Smooth muscle cell (in vitro differentiated cells): ENCODE data around the gene TMEM63B. TPM values are rescaled to one million over a fixed set of nuclear protein-coding genes. Genes with fewer than 3 reads are reported as not detected.

Source experiments
- DNase-seq: peaks from one replicate; lab custom pipeline; 2025; ENCODE audit not compliant: unreplicated experiment; lab: John Stamatoyannopoulos, UW
- H2AFZ ChIP-seq: fragments of 200-600 bp; sonication (generic); 2 replicates; pipeline ENCODE4 v1.6.0; 2016; ENCODE audit warnings: antibody characterized with exemption, low read depth, mild to moderate bottlenecking
- H3F3A ChIP-seq: fragments of 200-600 bp; sonication (generic); 2 replicates; pipeline ENCODE4 v1.6.0; 2017; ENCODE audit warnings: antibody characterized with exemption, low read depth
- H3K27ac ChIP-seq: fragments of 200-600 bp; sonication (generic); 2 replicates; pipeline ENCODE4 v1.5.1; 2016; ENCODE audit warnings: low read depth, mild to moderate bottlenecking
- H3K27me3 ChIP-seq: fragments of 200-600 bp; sonication (generic); 2 replicates; pipeline ENCODE4 v1.6.1; 2016; ENCODE audit warnings: low read depth, mild to moderate bottlenecking
- H3K36me3 ChIP-seq: fragments of 200-600 bp; sonication (generic); 2 replicates; pipeline ENCODE4 v1.5.1; 2016; ENCODE audit warnings: low read depth
- H3K4me1 ChIP-seq: fragments of 200-600 bp; sonication (generic); 2 replicates; pipeline ENCODE4 v1.5.1; 2016; ENCODE audit warnings: low read depth
- H3K4me2 ChIP-seq: fragments of 200-600 bp; sonication (generic); 2 replicates; pipeline ENCODE4 v1.6.0; 2016; ENCODE audit warnings: mild to moderate bottlenecking
- H3K4me3 ChIP-seq: fragments of 200-600 bp; sonication (generic); 2 replicates; pipeline ENCODE4 v1.5.1; 2016; ENCODE audit warnings: mild to moderate bottlenecking
- H3K79me2 ChIP-seq: fragments of 200-600 bp; sonication (generic); 2 replicates; pipeline ENCODE4 v1.6.0; 2016; ENCODE audit warnings: low read depth, mild to moderate bottlenecking
- H3K9ac ChIP-seq: fragments of 200-600 bp; sonication (generic); 2 replicates; pipeline ENCODE4 v1.6.0; 2016; ENCODE audit warnings: low read depth
- H3K9me3 ChIP-seq: fragments of 200-600 bp; sonication (generic); replicated peaks from 2 replicates; pipeline ENCODE4 v1.5.1; 2016; ENCODE audit warnings: low read depth
- H4K20me1 ChIP-seq: fragments of 200-600 bp; sonication (generic); 2 replicates; pipeline ENCODE4 v1.6.0; 2016; ENCODE audit warnings: low read depth
- WGBS: methylation state at CpG from one replicate; pipeline ENCODE4 v1.1.7; 2016; ENCODE audit warnings: low lambda C conversion rate; 5-methylcytosine and 5-hydroxymethylcytosine counted together
- polyA plus RNA-seq: library from polyadenylated mRNA; unstranded; fragments of >200 nt; fragmentation: Nextera tagmentation; extraction: Ambion mirVana; gene quantifications from 2 replicates; pipeline ENCODE4 v1.2.1, GENCODE V29; 2016
- total RNA-seq: library from RNA; depleted of rRNA; stranded (reverse); fragments of >200 nt; gene quantifications from 2 replicates; pipeline ENCODE4 v1.2.3, GENCODE V29; 2014
- TF ChIP-seq, protein P1 (sequence below): fragments of 200-600 bp; sonication (generic); IDR thresholded peaks from 2 replicates; pipeline ENCODE4 v1.5.1; 2017; ENCODE audit warnings: borderline replicate concordance, mild to moderate bottlenecking, antibody characterized with exemption; ENCODE audit not compliant: insufficient read depth, poor library complexity, severe bottlenecking

The TMEM63B gene
- total and polyA plus RNA-seq, 2 experiments from 2014 or later = 10.8 to 21.2 TPM

DNA sequence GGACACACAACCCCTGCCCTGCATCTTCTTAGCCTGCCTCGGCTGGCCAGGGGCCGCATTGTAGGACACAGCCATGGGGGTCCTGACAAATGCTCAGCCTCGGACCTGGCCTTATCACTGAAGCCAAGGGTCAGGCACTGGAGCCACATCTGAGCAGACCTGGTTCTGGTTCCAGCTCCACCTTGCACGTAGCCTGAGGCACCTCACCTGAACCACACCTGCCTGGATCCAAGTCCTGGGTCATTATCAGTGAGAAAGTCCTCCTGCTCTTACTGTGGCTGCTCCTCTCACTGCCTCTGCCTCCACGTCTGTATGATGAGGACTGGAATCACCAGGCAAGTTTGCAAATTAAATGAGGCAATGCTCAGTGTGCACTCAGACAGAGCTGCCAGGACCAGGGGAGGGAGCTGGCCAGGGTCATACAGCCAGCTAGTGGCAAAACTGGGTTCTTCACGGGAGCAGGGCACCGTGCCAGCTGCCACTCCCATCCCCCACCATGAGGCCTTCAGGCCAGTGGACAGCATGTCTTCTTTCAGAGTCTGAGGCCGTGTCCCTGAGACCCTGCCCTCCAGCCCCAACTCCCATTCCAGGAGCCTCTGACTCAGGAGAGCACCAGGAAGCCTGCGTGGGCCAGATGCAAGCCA is 40.3 kb upstream of the TMEM63B start:
- H3K79me2 ChIP-seq = no peaks in the 10 kb centered on the region
- H3K9me3 ChIP-seq = no peaks in the 10 kb centered on the region
- 83% methylated on average over 9 of the region's 9 CpGs for WGBS
- no peak overlapping the region for H3K27ac ChIP-seq
- H3K4me2 ChIP-seq = no peak overlapping the region
- no peak overlapping the region for H2AFZ ChIP-seq
- H3K4me1 ChIP-seq = no peaks in the 10 kb centered on the region
- H3K27me3 ChIP-seq = no peaks in the 10 kb centered on the region
- TF ChIP-seq, protein P1, sequence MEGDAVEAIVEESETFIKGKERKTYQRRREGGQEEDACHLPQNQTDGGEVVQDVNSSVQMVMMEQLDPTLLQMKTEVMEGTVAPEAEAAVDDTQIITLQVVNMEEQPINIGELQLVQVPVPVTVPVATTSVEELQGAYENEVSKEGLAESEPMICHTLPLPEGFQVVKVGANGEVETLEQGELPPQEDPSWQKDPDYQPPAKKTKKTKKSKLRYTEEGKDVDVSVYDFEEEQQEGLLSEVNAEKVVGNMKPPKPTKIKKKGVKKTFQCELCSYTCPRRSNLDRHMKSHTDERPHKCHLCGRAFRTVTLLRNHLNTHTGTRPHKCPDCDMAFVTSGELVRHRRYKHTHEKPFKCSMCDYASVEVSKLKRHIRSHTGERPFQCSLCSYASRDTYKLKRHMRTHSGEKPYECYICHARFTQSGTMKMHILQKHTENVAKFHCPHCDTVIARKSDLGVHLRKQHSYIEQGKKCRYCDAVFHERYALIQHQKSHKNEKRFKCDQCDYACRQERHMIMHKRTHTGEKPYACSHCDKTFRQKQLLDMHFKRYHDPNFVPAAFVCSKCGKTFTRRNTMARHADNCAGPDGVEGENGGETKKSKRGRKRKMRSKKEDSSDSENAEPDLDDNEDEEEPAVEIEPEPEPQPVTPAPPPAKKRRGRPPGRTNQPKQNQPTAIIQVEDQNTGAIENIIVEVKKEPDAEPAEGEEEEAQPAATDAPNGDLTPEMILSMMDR = no peak
- no peaks in the 10 kb centered on the region for H3F3A ChIP-seq
- DNase-seq = no peak
- no peak overlapping the region for H3K9ac ChIP-seq
- no peaks in the 10 kb centered on the region for H3K36me3 ChIP-seq
- no peak overlapping the region for H3K4me3 ChIP-seq
- peaks cover under 1% of the 10 kb centered on the region for H4K20me1 ChIP-seq

DNA sequence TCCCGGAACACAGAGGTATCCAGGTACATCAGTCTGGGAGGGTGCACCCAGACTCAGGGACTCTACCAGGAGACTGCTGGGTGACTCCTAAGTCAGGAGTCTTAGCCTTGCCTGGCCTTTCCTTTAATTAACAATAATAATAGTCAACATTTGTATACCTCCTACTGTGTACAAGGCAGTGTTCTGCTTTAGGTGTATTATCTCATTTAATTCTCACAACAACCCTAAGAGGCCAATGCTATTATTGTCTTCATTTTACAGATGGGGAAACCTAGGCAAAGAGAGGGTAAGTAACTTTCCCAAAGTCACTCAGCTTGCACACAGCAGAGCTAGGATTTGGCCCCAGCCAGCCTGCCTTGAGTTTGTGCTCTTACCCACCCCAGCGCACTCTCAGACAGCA is 39.7 kb upstream of the TMEM63B start:
- Histone ChIP-seq H3K27ac (no peak overlapping the region), H3K9ac (no peak overlapping the region), H3K36me3 (no peaks in the 10 kb centered on the region), H2AFZ (no peak overlapping the region), H3K27me3 (no peaks in the 10 kb centered on the region), H3K4me3 (no peak overlapping the region), H3K79me2 (no peaks in the 10 kb centered on the region), H3K4me2 (no peak overlapping the region), H3F3A (no peaks in the 10 kb centered on the region), H3K9me3 (no peaks in the 10 kb centered on the region), H4K20me1 (peaks cover 6% of the 10 kb centered on the region), H3K4me1 (no peaks in the 10 kb centered on the region)
- 97% methylated on average over 2 of the region's 2 CpGs for WGBS
- TF ChIP-seq, protein P1 = no peak
- no peak for DNase-seq

DNA sequence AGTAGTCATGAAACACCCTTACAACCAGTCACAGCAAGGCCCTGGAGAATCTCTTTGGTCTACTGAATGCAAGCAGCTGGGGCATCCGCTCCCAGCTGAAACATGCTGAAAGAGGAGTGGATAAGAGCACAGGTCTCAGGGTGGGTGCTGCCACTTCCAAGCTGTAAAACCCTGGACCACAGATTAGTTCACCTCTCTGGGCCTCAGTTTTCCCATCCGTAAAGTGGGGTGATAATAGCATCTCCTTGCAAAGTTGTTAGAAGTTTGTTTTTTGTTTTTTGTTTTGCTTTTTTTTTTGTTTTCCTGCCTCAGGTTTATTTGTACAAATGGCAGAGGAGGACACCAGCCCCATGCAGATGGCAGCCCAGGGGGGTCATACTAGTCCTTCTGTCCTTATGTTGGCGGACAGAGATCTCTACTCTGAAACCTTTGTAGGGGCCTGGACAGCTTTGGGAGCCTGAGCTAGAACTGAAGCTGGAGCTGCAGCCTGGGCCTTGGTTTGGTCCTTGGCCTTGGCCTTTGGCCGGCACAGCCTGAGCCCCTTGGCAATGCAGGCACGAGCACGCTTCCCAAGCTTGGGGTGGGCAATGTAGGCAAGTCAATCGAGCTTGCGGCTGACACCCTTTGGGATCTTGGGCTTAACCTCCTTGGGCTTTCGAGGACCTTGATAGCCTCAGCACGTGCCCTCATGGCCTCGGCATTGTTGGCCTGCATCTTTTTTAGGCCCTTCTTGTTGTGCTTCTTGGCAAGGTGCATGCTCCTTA is 38.3 kb upstream of the TMEM63B start:
- H3K4me2 ChIP-seq = no peak overlapping the region
- H3K9ac ChIP-seq = no peak overlapping the region
- no peaks in the 10 kb centered on the region for H3K4me1 ChIP-seq
- no peaks in the 10 kb centered on the region for H3K9me3 ChIP-seq
- peaks cover 12% of the 10 kb centered on the region for H4K20me1 ChIP-seq
- no peaks in the 10 kb centered on the region for H3F3A ChIP-seq
- TF ChIP-seq, protein P1 = no peak
- no peak overlapping the region for H3K4me3 ChIP-seq
- WGBS = 89% methylated on average over 11 of the region's 11 CpGs
- no peak overlapping the region for H3K27ac ChIP-seq
- H3K79me2 ChIP-seq = no peaks in the 10 kb centered on the region
- no peak for DNase-seq
- H3K27me3 ChIP-seq = no peaks in the 10 kb centered on the region
- H2AFZ ChIP-seq = no peak overlapping the region
- no peaks in the 10 kb centered on the region for H3K36me3 ChIP-seq
